KBM-7 (cell line): Measurements from ENCODE around the gene PRKCA.
"Not testable (repeated sequence)": the region's sequence is repeated elsewhere in the genome, so short reads cannot be mapped to it uniquely, and the experiment has no call there.

Source experiments
- DNase-seq: peaks from one replicate; pipeline ENCODE4 v3.0.0-alpha.2; 2015
- in situ Hi-C: fragments of 300-500 bp; cut with MboI; formaldehyde crosslinking; loops from 2 replicates; pipeline ENCODE4 v1.14.3; 2020; ENCODE audit warnings: low sequenced_read_pairs, low pct_unique_long_range_greater_than_20kb, mixed read lengths

PRKCA gene

DNA sequence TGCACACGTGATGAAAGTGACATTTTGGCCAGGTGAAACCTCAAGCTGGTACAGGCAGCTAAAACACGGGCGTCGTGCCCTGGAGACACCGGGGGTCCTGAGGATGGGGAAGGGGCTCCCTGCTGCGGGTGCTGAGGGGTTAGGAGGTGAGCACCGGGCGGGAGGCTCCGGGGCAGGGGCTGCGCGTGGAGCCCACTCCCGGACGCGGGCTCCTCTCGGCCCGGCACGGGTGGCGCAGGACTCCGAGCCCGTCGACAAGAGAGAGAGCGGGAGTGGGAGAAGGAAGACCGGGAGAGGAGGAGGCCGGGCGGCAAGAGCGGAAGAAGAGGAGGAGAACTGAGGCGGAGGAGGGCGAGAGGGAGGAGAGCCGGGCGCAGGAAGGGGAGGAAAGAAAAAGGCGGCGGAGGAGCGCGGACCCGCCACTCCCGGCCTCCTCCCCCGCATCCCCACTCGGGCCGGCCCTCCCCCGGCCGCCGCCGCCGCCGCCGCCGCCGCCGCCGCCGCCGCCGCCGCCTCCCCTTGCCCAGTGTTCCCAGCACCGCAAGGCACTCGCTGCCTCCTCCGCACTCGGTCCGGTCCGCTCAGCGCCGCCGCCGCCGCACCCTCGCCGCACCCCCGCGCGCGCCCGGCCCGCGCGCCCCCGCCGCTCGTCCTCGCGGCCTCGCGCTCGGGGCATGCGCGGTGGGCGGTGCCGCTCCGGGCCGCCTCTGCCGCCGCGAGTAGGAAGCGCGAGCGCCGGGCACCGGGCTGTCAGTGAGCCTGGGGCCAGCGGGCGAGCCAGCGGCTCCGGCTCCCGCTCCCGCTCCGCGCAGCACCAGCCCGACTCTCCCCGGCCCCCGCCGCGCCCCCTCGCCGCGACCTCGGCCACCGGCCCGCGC, at the start of gene PRKCA:
TSS of gene PRKCA (plus strand) at position 750 of the 878 bp plus-strand sequence.
- peak; percentile 52 for DNase-seq

DNA sequence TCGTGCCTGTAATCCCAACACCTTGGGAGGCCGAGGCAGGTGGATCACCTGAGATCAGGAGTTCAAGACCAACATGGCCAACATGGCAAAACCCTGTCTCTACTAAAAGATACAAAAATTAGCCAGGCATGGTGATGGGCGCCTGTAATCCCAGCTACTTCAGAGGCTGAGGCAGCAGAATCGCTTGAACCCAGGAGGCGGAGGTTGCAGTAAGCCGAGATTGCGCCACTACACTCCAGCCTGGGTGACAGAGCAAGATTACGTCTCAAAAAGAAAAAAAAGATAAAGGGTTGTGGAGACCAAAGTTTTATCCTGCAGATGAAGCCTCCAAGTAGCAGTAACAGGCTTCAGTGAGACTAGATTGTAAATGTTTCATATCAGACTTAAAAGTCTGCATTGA, 49.0 kb upstream of the PRKCA start:
- DNase-seq, in situ Hi-C loops: not testable (repeated sequence)

More for the DNA sequence above, at the start of gene PRKCA:
- in situ Hi-C loops, result no loop called here

DNA sequence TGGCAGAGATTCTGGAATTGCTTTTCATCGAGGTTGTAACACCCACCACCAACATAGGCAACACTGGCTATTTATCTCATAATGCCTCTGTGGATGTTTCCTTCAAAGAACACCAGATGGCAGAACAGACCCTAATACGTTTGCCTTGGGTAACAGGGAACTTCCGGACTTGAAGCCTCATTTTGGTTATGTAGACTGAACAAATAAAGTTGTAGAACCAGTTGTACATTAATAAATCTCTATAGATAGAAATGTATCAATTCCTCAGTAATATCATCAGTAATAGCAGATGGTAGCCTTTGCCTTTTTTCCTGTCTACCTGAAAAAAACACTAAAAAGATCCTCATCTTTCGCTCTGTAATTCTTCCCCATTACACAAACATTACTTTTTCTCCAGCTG, 47.3 kb upstream of the PRKCA start:
- in situ Hi-C loops, result no loop called here
- DNase-seq, result peak; percentile 61

DNA sequence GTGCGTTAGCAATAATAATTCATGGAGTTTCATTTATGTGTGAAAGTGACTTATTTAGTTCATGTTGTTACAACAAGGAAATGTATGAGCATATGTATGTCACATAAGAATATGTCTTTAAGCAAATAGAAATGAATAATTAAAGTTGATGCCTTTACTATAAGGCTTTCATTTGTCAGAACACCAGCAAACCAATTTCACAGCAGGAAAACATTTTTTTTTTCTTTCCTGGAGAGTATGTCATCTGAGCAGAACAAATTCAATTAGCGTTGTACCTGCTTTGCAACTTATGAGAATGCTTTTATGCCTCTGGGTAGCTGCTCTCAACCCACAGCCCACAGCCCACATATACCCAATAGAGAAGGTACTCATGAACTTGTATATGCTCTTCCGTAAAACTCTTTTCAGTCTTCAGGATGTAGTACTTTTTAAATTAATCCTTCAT, 46.9 kb upstream of the PRKCA start:
- no peak for DNase-seq
- in situ Hi-C loops, result no loop called here

DNA sequence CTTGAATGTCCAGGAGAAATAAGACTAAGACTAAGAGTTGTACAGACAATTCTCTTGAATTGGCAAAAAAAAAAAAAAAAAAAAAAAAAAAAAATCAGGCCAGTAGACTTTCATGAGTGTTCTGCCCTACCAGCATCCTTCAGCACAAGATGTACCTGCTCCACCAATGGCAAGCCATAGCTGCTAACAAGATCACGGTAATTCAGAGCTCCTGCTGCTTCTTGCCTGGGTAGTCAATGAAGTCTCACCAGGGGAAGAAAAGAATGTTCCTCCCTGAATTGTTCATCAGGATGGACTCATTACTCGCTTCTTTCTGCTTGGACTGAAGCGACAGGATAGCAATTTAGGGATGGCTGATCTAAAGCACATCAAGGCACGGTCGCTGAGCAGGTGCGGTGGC, 42.1 kb upstream of the PRKCA start:
- no peak for DNase-seq
- in situ Hi-C loops, result no loop called here

DNA sequence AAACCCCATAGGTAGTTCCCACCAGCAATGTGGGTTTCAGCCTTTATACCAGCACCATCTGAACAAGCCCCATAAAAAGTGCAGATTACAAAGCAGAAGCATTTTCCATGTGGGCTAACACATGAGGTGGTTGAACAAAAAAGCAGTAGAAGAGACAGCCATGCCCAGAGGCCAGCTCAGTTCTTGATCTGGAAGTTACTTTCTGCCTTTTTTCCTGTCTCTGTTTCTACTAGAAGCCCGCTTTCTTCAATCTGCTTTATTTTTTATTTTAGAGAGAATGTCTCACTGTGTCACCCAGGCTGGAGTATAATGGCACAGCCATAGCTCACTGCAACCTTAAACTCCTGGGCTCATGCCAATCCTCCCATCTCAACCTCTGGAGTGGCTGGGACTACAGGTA, 41.7 kb upstream of the PRKCA start:
- in situ Hi-C loops, result no loop called here
- DNase-seq, result no peak

DNA sequence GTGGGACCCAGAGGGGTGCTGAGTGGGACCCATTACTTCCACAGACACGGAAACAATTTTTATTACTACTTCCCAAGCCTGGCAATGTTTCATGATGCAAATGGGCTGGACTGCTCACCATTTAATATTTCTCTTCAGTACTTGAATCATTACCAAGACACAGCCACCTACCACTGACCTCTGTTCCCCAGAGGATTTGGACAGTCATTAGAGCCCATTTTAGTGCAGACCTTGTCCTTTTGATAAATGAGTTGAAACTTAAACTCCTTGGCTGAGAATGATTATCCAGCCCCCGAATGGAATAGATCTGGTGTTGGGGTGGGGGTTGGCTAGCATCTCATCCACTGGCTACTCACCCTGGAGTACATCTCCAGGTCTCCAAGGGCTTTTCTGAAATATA, 39.6 kb upstream of the PRKCA start:
- DNase-seq, result no peak
- in situ Hi-C loops, result no loop called here

DNA sequence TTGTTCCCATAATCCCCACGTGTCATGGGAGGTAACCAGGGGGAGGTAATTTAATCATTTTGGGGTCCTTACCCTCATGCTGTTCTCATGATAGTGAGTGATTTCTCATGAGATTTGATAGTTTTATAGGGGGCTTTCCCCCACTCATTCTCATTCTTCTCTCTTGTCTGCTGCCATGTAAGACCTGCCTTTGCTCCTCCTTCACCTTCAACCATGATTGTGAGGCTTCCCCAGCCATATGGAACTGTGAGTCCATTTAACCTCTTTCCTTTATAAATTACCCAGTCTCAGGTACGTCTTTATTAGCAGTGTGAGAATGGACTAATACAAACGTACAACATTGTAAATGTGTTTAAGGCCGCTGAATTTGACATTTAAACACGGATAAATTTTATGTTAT, 37.7 kb upstream of the PRKCA start:
- DNase-seq, result no peak
- in situ Hi-C loops, result no loop called here

DNA sequence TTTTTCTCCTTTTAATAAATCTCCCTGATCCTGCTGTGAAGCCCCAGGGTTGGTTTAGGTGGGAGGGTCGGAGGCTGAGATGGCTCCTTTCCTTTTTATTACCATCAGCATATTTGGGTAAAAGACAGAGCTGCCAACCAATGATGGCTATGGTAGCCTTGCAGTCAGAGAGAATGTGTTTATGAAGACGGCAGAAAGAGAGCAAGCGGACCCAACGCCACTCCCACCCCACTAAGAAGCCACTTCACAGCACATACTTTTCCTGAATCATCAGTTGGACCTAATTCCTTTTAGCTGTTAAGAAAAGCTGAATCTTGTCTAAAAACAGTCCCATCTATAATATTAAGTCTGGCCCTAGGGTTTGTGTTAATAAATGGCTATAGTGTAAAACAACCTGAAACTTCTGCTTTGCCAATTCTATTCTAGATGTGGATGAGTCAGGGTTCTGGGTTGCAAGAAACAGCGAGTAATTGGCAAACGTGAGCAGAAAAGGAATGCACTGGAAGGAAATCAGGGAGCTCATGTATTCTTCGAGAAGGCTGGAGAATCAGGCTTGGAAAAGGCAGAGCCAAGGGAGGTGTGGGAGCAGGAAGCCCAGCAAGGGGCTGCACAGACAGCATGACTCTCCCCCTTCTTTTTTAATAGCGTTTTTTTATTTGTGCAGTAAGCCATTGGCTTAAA, 34.0 kb upstream of the PRKCA start:
- in situ Hi-C loops, result no loop called here
- DNase-seq, result no peak

DNA sequence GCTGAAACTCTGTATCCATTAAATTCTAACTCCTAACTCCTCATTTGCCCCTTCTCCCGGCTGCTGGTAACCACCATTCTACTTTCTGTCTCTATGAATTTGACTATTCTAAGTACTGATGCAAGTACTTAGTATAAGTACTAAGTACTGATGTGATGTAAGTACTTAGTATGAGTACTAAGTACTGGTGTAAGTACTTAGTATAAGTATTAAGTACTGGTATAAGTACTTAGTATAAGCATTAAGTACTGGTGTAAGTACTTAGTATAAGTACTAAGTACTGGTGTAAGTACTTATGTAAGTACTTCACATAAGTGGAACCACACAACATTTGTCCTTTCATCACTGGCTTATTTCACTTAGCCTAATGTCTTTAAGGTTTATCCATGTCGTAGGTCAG, 32.3 kb upstream of the PRKCA start:
- in situ Hi-C loops, result no loop called here
- DNase-seq, result no peak

DNA sequence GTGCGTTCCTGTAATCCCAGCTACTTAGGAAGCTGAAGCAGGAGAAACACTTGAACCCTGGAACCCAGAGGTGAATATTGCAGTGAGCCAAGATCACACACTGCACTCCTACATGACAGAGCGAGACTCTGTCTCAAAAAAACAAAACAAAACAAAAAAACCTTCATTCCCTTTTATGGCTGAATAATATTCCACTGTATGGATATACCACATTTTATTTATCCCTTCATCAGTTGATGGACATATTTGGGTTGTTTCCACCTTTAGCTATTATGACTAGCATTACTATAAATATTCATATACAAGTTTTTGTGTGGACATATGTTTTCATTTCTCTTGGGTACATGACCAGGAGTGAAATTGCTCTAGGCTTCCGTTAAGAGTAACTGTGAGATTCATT, 30.9 kb upstream of the PRKCA start:
- no peak for DNase-seq
- in situ Hi-C loops, result no loop called here

DNA sequence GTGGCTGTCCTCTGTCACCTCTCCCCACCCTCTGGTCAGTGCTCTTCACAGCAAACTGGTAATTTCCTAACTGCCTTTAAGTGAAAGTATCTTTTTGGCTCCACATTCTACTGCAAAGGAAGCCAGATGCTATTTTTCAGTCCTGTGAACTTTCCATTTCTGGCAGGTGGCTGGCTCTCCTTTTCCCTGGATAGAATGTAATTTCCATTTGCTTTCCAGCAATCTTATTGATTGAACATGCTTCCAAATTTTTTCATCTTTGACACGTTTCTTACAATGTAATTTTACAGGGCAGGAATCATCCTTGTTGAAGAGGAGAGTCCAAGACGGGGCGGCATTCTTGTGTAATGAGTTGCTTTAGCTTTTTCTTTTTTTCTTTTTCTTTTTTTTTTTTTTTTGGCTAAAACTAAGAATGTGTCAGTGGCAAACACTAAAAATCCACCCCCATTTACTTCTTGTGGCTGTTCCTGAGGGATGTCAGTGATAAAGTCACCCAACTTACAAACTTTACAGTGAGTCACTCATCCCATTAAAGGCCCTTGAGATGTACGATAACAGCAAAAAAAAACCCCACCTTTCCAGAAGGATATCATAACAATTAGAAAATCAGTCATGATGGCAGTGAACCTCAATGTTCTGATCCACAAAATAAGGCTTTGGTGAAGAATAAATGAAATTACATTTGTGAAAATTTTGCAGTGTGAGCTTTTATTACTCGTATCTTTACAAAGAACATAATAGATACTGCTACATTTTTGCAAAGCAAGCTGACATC, 29.4 kb upstream of the PRKCA start:
- DNase-seq, result no peak
- in situ Hi-C loops, result no loop called here

DNA sequence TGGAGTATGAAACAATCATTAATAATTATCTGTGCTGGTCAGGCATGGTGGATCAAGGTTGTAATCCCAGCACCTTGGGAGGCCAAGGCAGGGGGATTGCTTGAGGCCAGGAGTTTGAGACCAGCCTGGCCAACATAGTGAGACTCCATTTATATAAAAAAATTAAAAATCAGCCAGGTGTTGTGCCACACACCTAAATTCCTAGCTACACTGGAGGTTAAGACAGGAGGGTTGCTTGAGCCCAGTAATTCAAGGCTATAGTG, 28.9 kb upstream of the PRKCA start:
- in situ Hi-C loops, result no loop called here
- no peak for DNase-seq

DNA sequence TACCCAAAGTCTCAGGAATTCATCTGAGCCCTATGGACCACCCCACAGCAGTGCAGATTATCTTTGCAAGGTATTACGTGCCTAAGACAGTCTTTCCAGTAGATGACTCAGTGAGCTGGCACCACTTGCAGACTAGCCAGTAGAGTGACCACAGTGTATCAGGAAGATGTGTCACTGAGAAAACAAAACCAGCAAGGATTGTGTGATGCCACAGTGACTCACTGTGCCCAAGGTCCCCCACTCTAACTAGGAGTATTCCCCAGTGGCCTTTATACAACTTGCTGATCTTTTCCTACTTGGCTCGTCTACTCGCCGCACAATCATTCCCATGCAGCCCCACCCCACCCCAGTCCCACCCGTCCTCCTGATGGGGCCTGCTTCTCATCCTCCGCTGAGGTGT, 26.8 kb upstream of the PRKCA start:
- DNase-seq, result no peak
- in situ Hi-C loops, result no loop called here

DNA sequence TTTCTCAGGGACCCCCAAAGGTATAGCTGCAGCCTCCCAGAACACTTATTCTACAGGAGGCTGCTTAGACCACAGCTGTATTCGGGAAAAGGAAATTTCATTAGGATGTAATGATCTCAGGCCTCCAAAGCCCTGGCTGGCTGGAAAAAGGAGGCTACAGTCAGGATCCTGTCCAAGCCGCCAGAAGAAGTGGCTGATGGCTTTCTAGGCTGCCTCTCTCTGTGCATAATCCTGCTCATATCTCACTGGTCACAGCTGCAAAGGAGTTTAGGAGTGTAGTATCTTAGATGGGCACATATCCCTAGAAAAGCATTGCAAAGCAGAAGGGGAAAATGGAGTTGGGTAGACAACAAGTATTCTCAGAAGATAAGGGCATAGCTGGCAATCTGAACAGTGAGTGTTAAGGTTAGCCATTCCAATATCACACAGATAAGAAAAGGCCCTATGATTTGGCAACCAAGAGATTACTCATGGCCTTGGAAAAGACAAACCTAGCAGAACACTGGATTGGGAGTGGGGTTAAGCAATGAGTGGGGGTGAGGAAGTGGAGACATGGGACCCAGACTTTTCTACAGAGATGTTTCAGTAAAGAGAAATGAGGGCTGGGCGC, 26.0 kb upstream of the PRKCA start:
- DNase-seq, result no peak
- in situ Hi-C loops, result no loop called here

DNA sequence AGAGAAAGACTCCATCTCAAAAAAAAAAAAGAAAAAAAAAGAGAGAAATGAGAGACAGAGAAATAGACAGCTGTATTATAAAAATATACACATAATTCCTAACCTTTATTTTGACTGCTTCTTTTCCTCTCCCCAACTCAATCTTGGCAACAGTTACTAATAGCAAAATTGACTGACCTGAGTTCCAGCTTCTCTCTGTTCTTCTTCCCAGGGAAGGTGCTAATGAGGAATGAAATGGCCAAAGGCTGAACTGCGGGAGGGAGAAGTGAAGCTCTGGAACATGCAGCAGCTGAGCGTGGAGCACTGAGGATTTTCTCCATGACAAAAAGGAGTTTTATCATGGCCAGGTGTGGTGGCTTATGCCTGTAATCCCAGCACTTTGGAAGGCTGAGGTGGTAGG, 25.2 kb upstream of the PRKCA start:
- in situ Hi-C loops, result no loop called here
- DNase-seq, result no peak

DNA sequence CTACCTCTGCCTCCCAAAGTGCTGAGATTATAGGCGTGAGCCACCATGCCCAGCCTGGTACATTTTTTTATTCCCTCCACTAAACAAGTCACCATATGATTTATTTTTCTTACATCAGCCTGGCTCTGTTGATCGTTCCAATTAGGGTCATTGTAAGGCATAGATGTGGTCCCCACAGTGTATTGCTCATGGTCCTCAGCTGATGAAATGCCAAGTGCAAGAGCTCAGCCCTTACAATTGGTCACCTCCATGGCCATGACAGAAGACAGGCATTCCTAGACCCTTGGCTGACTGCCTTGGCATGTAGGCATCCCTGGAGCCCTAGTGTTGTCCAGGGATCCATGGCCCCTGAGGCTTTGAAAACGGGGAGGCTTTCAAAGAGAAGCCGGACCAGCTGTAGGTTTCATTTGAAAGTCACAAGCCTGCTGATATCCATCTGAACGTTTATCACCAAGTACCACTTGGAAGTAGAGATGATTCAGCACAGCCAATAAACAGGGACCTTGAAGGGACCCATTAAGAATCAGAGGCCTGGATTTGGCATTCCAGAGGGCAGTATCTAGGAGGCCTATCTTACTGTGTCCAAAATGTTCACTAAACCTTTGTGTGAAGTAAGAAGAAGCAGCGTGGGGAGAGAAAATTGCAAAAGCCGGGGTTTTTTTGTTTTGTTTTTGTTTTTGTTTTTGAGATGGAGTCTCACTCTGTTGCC, 20.6 kb upstream of the PRKCA start:
- in situ Hi-C loops, result no loop called here
- DNase-seq, result no peak

DNA sequence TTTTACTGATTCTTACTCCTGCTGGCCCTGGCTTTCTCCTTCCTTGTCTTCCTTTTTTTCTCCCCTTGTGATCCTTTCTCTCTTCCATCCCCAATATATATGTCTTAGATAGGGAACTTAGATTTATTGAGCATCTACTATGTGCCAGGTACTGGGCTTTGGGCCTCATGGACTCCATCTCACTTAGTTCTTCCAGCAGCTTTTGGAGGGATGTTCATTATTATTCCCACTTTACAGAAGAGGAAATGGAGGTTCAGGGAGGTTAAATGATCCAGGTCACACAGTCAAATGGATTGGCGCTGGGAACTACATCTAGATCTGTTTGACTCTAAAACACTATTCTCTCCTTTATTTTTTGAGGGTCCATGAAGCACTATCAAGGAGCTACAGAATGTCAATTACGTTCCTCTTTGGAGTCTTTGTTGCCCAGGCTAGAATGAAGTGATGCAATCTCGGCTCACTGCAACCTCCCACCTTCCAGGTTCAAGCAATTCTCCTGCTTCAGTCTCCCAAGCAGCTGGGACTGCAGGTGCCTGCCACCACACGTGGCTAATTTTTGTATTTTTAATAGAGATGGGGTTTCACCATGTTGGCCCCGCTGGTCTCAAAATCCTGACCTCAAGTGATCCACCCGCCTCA, 19.0 kb upstream of the PRKCA start:
- DNase-seq, result no peak
- in situ Hi-C loops, result no loop called here

DNA sequence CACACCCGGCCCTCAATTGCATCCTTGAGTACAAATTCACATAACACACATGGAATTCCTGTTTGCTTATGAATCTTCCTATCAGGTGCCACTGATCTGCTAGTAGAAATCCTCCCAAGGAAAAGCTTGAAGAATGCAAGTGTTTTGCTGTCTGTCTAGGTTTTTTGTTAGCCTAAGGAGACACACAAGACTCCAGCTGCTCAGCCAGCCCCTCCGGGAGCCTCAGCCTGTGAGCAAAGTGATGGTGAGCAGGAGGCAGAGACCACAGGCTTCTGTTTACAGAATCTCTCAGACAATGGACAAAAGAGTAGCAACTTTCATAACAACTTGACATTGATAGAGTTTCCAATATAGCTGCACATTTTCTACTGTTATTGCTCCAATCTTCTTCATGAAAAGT, 18.4 kb upstream of the PRKCA start:
- no peak for DNase-seq
- in situ Hi-C loops, result no loop called here
